Stimulated activated CD4-positive, alpha-beta T cell treated with anti-CD3 and anti-CD28 coated beads, TNF-alpha, amount 100 ng/mL, for 4 hours (primary cell): ENCODE results near the gene ZNF174.

Experiments
- DNase-seq, 3 experiments: peaks; one replicate each; pipeline ENCODE4 v3.0.0-alpha.2; 2020; ENCODE audit warnings: low read depth in 3 of 3

The ZNF174 gene

GRCh38 chr16:3443108-3444031, 42.4 kb downstream of the ZNF174 start, which contains the start of the genes NAA60 and ZNF597:
TSS of gene NAA60 (plus strand) at chr16:3443680. CDS start at chr16:3476228, 32,548 bp downstream.
TSS of gene ZNF597 (minus strand) at chr16:3443504. CDS start at chr16:3443153, 351 bp downstream.
- DNase-seq = peak; percentile 44 to 72 (median 64)

GRCh38 chr16:3444032-3444388, 43.0 kb downstream of the ZNF174 start:
- peak in 1 of 3 experiments; percentile 17 for DNase-seq

GRCh38 chr16:3454093-3454492, 53.1 kb downstream of the ZNF174 start:
- DNase-seq = no peak

GRCh38 chr16:3454631-3455147, 53.7 kb downstream of the ZNF174 start:
- DNase-seq = no peak

- DNase-seq = peak; percentile 80 to 88 (median 85)
Measured at GRCh38 chr16:3457434-3458252, 56.6 kb downstream of the ZNF174 start.

- DNase-seq = no peak
Measured at GRCh38 chr16:3458278-3458851, 57.4 kb downstream of the ZNF174 start.

GRCh38 chr16:3458852-3459361, 57.9 kb downstream of the ZNF174 start:
- no peak for DNase-seq
